ENCODE results near the gene BCAS3. TPM values are rescaled to one million over a fixed set of nuclear protein-coding genes. Genes with fewer than 3 reads are reported as not detected.

Gene BCAS3
- total RNA-seq, 2 donors from 2014 or later, result 12.0 to 15.6 TPM

DNA sequence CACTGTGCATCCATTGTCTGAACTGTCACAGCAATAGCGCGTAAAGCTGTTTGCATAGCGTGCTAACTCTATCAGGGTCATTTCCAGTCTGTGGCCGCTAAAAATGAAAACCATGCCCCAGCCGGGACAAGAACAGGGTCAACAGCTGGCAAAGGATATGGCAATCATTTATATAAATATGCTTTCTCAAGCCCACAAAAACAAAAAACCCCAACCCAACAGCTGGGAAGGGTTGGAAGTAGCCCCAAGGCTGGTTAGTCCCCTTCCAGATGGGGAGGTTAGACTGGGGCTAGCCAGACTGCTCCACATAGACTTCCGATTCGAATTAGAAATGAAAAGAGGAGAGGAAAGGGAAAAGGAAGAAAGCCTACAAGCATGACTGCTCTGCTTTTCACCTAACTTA is 518.7 kb downstream of the BCAS3 start:
- Histone ChIP-seq H3K9me3 (peaks cover 0 to 3% of the 10 kb centered on the region in 2 donors), H3K27ac (no peak overlapping the region), H3K36me3 (no peaks in the 10 kb centered on the region), H3K4me1 (no peaks in the 10 kb centered on the region), H3K27me3 (no peaks in the 10 kb centered on the region), H3K4me3 (no peak overlapping the region)
- no peak for TF ChIP-seq CTCF (IDR thresholded peaks at IDR 0.05)
- DNase-seq (ENCODE audit: low spot score), result no peak

DNA sequence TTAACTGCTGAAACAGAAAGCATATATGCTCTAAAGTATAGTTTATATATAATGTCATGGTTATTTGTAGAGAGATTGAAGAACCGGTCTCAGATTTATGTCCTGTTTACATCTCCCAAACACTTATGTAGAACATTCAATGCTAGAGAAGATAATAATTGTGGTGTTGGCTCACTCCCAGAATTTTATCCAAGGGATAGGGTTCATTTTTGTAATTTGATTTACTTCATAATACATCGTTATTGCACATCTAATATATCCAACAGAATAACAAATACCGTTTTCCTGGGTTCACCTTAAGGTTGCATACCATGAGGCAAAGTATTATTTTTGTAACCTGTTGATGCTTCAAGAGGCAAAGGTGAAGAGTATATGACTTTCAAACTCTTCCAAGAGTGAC is 519.1 kb downstream of the BCAS3 start:
- Histone ChIP-seq H3K9me3 (peaks cover 0 to 3% of the 10 kb centered on the region in 2 donors), H3K27ac (no peak overlapping the region), H3K36me3 (no peaks in the 10 kb centered on the region), H3K27me3 (no peaks in the 10 kb centered on the region), H3K4me1 (no peaks in the 10 kb centered on the region), H3K4me3 (no peak overlapping the region)
- DNase-seq (ENCODE audit: low spot score), result no peak
- no peak for TF ChIP-seq CTCF (IDR thresholded peaks at IDR 0.05)

DNA sequence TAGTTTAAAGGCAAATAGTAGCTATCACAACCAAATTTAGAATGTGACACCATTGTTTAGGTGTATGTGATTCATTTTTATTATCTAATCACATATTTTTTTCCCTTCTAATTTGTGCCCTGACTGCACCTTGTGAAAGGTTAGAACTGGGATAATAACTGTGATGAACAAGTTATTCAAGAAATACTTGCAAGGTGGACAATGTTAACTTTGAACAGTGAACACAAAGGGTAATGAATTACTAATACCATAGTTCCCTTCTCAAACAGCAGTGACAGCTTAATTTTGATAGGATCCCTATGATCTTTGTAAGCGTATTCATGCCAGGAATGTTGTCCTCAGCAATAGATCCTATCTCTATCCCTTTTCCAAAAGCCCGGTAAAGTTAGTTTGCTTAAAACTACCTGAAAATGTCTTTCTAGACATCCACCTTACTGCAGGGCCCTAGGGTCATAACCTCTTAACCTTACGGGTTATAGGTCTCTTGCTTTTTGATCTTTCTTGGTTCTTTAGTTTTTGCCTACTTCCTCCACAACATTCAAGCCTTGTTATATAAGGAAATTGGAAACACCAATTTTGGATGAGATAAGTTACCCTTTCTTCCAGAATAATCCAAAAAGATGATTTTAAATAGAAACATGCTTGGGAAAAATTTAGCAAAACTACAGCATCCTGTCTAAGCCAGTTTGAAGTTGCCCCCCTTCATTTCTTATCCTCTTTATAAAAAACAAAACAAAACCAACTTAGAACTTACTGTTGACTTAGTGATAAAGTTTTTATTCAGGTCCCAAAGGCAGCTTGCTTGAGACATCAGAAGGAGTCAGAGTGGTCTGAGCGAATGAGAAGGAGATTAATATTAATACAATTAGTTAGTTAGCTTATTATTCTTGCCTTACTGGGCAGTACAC is 522.0 kb downstream of the BCAS3 start:
- DNase-seq (ENCODE audit: low spot score), result no peak

DNA sequence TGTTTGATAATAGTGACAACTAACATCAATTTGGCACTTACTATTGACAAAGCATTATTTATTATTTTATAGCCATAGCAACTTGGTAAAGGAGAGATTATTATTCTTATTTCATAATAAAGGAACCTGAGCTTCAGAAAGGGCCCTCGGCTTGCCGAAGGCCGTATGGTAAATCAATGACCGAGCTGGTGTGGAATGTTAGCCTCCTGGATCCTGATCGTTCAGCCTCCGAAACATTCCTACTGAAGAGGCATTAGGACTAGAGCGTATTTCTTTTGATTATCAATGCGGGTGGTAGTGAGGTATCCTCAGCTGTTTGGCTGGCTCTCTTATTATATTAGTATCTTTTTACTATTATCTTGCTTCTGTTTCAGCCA is 522.7 kb downstream of the BCAS3 start:
- TF ChIP-seq CTCF (IDR thresholded peaks at IDR 0.05), result no peak
- no peak for DNase-seq (ENCODE audit: low spot score)
- H3K4me1 ChIP-seq, result no peaks in the 10 kb centered on the region

More for the DNA sequence above, 522.0 kb downstream of the BCAS3 start:
- Histone ChIP-seq H3K9me3 (no peaks in the 10 kb centered on the region), H3K36me3 (no peaks in the 10 kb centered on the region), H3K4me3 (no peak overlapping the region), H3K4me1 (no peaks in the 10 kb centered on the region), H3K27ac (peak overlapping the region in 1 of 2 donors; percentile 26), H3K27me3 (no peaks in the 10 kb centered on the region)
- no peak for TF ChIP-seq CTCF (IDR thresholded peaks at IDR 0.05)

GRCh38 chr17:61201211-61201610 is 523.6 kb downstream of the BCAS3 start:
- H3K36me3 ChIP-seq, result no peaks in the 10 kb centered on the region
- H3K4me3 ChIP-seq, result no peak overlapping the region
- no peak overlapping the region for H3K27ac ChIP-seq
- no peaks in the 10 kb centered on the region for H3K4me1 ChIP-seq
- H3K27me3 ChIP-seq, result no peaks in the 10 kb centered on the region
- no peak for TF ChIP-seq CTCF (IDR thresholded peaks at IDR 0.05)
- H3K9me3 ChIP-seq, result no peaks in the 10 kb centered on the region
- no peak for DNase-seq (ENCODE audit: low spot score)

More for the DNA sequence above, 522.7 kb downstream of the BCAS3 start:
- Histone ChIP-seq H3K36me3 (no peaks in the 10 kb centered on the region), H3K4me3 (no peak overlapping the region), H3K27ac (peak overlapping the region in 1 of 2 donors; percentile 26), H3K9me3 (no peaks in the 10 kb centered on the region), H3K27me3 (no peaks in the 10 kb centered on the region)
